Activated CD4-positive, alpha-beta T cell treated with anti-CD3 and anti-CD28 coated beads, Interleukin-2, amount 50 U/mL, for 1 hour (primary cell): Measurements from ENCODE around the gene PGBD5.
"Not testable (repeated sequence)": the region's sequence is repeated elsewhere in the genome, so short reads cannot be mapped to it uniquely, and the experiment has no call there.

Experiments
- DNase-seq: peaks from one replicate; pipeline ENCODE4 v3.0.0-alpha.2; 2020

The PGBD5 gene

GRCh38 chr1:230426246-230427093, at the start of gene PGBD5:
TSS of gene PGBD5 (minus strand) at chr1:230426332. CDS start at chr1:230425928, 404 bp downstream.
- peak; percentile 40 for DNase-seq

- not testable (repeated sequence) for DNase-seq
Observed at GRCh38 chr1:230474924-230475323, 48.8 kb upstream of the PGBD5 start.

GRCh38 chr1:230470750-230471149, 44.6 kb upstream of the PGBD5 start:
- not testable (repeated sequence) for DNase-seq

- no peak for DNase-seq
Observed at GRCh38 chr1:230469271-230469670, 43.1 kb upstream of the PGBD5 start.

- DNase-seq = no peak
Observed at GRCh38 chr1:230465691-230466090, 39.6 kb upstream of the PGBD5 start.

GRCh38 chr1:230464671-230465070, 38.5 kb upstream of the PGBD5 start:
- no peak for DNase-seq

- DNase-seq = no peak
Observed at GRCh38 chr1:230463760-230464159, 37.6 kb upstream of the PGBD5 start.

GRCh38 chr1:230463326-230463725, 37.2 kb upstream of the PGBD5 start:
- no peak for DNase-seq

- no peak for DNase-seq
Observed at GRCh38 chr1:230459465-230459864, 33.3 kb upstream of the PGBD5 start.

GRCh38 chr1:230458509-230458908, 32.4 kb upstream of the PGBD5 start:
- DNase-seq = no peak

- no peak for DNase-seq
Observed at GRCh38 chr1:230456478-230456877, 30.3 kb upstream of the PGBD5 start.

GRCh38 chr1:230455291-230455690, 29.2 kb upstream of the PGBD5 start:
- DNase-seq = no peak

GRCh38 chr1:230453377-230453776, 27.2 kb upstream of the PGBD5 start:
- no peak for DNase-seq

GRCh38 chr1:230441183-230442029, 15.3 kb upstream of the PGBD5 start:
- DNase-seq = no peak

- DNase-seq = no peak
Observed at GRCh38 chr1:230435108-230435507, 9.0 kb upstream of the PGBD5 start.

GRCh38 chr1:230431527-230431926, 5.4 kb upstream of the PGBD5 start:
- DNase-seq = no peak

- DNase-seq = no peak
Observed at GRCh38 chr1:230430499-230430898, 4.4 kb upstream of the PGBD5 start.

- DNase-seq = no peak
Observed at GRCh38 chr1:230429067-230429735, 3.1 kb upstream of the PGBD5 start.

- no peak for DNase-seq
Observed at GRCh38 chr1:230427981-230428380, 1.8 kb upstream of the PGBD5 start.

- DNase-seq = no peak
Observed at GRCh38 chr1:230427094-230427876, 1.2 kb upstream of the PGBD5 start.

- DNase-seq = no peak
Observed at GRCh38 chr1:230425252-230426091, 660 bp downstream of the PGBD5 start.
